Renal cortical epithelial cell (primary cell): ENCODE data around the gene ZNF281. TPM values are rescaled to one million over a fixed set of nuclear protein-coding genes. Genes with fewer than 3 reads are reported as not detected.
A peak's percentile ranks its signal among the peaks of the same experiment; 100 is the strongest.

Experiments
- DNase-seq: peaks from one replicate; pipeline ENCODE4 v3.0.0-alpha.2; 2011; ENCODE audit warnings: low read depth
- total RNA-seq: library from RNA; depleted of rRNA; stranded (reverse); fragments of >200 nt; gene quantifications from 2 replicates; pipeline ENCODE4 v1.2.3, GENCODE V29; 2014

ZNF281 gene
- total RNA-seq, 1 donor from 2014 or later: 38.0 TPM

DNA sequence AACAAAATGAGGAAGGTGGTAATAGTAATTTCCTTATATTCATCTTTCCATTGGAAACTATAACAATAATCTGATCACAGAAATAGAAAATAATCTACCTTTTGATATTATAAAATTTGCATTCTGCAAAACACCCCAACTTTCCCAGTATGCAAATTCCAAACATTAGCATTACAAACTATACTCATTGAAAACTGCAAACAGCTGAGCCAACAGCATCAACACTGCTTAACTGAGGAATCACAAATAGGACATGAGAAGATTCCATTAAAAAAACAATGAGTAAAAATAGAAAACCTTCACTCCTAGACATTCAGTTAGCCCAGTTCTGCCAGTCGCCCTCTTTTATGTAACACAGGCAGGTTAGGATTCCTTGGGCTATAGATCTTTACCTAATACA lies 18.1 kb downstream of the ZNF281 start:
- no peak for DNase-seq

DNA sequence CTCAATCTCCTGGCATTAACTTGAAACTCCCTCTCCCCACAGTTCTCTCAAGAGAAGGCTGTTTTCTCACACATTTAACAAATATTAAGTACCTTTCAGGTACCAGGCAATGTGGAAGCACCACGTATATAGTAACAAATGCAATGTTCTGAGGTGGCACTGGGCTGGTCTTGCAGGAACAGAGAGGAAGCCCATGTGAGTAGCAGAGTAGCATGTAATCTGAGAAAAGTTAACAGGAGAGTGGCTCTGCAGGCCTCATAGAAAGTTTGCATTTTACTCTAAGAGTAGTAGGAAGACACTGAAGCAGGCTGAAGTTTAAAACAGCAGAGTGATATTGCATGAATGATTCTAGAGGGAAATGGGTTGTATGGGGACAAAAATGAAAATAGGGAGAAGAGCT lies 21.0 kb downstream of the ZNF281 start:
- DNase-seq: no peak

DNA sequence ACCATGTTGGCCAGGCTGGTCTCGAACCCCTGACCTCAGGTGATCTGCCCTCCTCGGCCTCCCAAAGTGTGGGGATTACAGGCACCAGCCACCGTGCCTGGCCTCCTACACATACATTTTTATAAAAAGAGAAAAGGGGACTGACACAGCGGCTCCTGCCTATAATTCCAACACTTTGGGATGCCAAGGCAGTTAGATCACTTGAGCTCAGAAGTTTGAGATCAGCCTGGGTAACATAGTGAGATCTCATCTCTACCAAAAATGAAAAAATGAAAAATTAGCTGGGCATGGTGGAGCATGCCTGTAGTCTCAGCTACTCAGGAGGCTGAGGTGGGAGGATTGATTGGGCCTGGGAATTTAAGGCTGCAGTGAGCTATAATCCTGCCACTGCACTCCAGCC lies 23.4 kb downstream of the ZNF281 start:
- DNase-seq: no peak

DNA sequence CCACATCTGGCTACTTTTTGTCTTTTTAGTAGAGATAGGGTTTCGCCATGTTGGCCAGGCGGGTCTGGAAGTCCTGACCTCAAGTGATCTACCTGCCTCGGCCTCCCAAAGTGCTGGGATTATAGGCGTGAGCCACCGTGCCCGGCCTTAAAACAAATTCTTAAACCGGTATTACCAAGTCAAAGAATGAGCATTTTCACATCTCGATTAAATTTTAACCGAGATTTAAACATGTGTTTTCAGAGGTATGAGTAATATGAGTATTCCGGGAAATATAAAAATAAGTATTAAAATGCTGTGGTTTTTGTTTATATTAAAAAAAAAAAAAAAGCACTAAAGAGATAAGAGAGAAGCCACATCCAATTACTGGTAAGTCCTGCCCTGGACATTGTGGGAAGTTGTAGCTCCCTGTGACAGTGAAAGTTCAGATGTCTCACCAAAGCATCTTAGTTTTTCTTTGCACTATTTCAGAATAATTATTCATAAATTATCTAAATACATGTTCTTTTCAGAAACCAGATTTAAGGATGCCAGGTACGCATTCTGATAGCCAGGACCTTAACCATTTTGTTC lies 24.9 kb downstream of the ZNF281 start:
- DNase-seq: no peak

DNA sequence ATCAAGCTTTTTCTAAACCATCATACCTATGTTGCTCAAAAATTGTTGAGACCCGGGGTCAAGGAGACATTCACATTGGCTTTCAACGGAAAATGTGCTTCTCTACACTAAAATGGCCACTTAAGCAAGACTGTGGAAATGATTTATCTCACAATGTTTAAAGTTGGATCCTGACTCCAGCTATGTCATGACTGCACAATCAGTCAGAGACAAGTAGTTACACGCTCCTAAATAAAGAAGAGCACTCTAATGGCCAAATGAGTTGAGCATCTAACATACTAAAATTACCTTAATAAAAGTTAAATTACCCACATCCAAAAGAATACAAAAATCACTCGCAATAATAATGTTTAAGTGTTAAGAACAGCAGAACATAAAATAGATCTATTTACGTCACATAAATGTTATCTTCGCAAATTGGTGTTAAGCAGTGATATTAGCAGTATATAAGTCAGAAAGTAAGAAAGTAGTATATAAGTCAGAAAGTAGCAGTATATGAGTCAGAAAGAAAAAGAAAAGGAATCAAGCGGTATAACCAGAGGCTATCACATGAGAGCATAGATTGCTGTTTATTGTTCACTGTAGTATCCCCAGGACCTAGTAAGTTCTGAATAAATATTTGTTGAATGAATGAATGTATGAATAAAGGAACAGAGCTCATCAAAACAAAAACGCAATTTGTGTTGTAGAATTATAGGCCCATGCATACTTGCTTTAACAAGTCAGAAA lies 28.4 kb downstream of the ZNF281 start:
- no peak for DNase-seq

DNA sequence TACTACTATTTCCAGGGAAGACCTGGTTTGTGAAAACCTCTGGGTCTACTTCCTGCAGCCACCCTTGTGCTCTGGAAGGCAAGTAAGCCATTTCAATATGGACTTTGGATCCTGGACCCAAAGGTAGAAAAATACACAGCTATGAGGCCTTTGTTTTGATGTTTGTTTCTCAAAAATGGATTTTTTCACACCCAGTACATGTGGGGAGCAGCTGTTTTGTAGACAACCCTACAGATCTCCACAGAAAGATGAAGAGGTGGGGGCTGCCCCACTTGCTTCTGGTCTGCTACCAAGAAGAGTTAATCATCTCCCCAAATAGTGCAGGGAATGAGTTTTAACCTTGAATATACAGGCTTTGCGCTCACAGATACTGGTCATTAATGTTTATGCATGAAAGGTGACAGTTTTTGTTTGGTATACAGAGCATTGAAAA lies 29.2 kb downstream of the ZNF281 start:
- no peak for DNase-seq

DNA sequence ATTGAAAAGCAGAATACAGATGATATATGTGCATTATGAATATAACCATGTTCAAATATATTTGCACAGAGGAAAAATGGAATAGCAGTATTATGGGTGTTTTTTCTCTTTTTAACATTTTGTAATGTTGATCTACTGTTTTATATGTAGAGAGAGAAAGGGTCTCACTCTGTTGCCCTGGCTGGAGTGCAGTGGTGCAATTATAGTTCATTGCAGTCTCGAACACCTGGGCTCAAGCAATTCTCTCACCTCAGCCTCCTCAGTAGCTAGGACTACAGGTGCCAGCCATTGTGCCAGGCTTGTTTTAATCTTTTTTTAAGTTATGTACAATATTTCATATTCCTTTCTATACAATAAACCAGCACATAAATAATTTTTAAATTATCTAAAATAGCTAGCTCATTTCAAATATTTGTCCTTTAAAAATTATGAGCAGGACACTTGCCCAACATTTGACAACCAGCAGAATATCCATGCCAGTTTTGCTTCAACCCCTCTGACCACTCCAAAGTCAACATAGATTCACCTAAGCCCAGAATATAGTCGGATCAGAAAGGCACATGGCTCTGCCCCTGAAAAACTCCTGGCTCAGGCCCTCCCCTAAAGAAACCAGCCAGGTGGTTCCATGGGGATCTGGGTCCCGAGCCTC lies 29.8 kb downstream of the ZNF281 start:
- DNase-seq: no peak

DNA sequence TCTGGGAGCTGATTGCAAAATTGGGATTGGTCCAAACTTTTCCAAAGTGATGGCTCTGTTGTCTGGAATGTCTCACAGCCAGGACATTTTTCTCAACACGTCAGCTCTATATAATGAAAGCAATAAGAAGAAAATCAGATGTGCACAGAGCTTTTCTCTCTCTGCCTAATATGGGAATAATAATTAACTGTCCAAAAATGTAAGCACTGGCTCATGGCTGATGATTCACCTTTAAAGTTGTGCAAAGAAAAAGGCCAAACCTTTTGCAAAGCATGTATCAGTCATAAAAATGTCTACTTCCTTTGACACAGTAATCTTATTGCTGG lies 30.4 kb downstream of the ZNF281 start:
- peak; percentile 93 for DNase-seq

DNA sequence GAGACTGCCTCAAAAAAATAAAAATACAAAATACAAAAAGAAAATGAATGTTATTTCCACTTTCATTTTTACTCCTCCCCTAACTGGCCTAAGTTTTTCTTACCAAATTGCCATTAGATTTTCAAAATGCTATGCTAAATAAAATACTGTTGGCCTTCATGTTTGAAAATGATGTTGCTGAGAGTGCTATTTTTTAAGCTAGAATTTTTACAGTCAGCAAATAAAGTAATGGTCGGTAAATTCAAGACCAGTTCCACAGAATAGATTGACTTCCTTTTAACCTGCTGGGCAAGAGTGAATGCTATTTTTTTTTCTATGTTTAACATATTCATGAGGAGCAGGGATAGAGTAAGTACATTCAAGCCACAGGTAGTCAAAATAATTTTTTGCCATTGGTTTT lies 31.7 kb downstream of the ZNF281 start:
- DNase-seq: no peak

DNA sequence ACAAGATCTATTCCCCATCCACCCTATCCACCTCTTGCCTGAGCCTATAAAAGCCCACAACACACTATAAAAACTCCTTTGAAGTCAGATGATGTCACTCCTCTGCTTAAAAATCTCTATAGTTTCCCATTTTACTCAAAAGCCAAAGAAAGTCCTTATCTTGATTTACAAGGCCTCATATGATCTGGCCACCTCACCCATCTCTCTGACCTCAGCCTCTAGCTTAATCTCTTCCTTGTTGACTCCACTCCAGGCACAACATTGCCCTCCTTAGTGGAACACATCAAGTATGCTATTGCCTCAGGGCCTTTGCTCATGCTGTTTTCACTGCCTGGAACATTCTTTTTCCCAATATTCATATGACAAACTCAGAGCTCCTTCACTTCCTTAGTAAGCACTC lies 33.3 kb downstream of the ZNF281 start:
- DNase-seq: peak; percentile 22

DNA sequence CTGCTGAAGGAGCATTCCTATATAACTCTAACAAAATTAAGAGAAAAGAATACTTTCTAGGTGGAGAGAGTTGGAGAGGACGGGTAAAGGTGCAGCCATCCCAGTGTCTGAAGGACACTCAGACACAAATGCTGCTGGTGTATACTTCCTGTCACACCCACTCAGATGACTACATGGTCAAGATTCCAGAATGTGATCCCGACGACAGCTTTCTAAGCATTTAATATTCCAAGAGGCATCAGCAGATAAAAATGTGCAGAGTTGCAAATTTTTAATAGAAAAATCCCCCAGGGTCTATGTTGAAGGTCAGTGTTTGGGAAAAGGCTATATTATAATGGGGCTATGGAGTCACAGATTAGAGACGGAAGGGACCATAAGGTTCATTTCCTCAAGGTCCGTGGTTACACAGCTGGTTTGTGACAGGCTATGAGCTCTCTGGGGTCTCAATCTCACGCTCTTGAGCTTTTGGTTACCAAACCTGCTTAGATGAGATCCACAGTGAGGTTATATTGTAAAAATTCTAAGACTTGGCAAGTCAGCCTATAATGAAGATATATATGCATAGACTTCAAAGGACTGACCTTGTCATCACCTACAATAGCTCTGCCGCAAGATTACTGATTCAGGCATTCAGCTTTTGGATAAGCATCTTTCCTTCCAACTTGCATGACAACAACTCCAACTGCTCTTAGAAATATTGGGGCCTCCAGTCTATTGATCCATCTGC lies 35.1 kb downstream of the ZNF281 start:
- peak; percentile 31 for DNase-seq

DNA sequence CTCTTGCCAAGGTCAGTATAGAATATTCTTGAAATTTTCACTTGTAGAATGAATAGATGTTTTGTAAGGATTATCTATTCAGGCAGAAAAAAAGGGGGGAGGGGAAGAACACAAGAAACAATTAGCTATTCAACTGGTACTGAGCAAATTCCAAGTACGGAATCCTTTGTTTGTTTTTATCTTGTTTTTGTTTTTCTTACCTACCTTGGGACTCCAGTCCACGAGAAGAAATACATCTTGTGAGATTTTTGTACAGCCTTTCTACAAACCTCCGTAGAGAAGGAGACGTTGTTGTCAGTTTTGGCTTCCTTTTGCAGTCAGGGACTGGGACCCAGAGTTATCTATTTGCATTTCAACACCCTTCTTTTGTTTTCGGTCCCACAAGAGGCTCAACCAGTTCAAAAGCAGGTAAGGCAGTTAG lies 36.0 kb downstream of the ZNF281 start:
- peak; percentile 49 for DNase-seq

DNA sequence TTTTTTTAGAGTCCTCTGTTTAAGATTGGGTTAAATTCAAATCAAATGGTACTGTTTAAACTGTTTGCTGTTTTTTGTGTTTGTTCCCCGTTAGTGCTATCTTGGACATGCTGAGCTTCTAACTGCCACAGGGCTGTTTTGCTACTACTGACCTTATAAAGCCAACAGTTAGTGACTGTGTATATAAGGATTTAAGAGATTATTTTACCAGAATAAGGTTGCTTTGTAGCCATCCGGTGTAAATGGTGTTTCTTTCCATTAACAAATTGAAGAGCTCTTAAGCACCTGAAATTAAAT lies 37.0 kb downstream of the ZNF281 start:
- no peak for DNase-seq

DNA sequence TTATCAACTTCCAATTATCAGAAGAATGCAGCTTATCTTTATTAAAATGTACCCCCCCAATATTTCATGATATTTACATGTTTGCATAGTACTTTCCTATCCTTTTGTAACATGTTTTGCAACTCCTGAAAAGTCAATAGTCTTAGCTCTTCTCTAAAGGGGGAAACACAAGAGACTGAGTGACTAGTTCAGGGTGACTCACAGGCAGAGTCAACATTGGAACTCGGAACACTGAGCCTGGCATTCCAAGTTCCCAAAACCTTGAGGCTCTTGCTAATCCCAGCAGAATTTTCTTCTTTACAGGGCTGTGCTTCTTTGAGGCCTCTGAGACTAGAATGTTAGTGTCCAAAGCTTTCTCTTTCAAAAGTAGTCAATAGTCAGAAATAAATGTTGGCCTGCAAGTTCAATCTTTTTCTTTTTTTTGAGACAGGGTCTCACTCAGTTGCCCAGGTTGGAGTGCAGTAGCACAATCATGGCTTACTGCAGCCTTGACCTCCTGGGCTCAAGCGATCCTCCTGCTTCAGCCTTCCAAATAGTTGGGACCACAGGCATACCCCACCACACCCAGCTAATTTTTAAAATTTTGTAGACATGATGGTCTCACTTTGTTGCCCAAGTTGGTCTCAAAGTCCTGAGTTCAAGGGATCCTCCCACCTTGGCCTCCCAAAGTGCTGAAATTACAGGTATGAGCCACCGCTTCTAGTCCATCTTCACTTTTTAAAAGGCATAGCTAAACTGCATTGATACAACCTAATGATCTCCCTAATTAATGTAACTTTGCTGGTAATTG lies 37.5 kb downstream of the ZNF281 start:
- peak; percentile 93 for DNase-seq

DNA sequence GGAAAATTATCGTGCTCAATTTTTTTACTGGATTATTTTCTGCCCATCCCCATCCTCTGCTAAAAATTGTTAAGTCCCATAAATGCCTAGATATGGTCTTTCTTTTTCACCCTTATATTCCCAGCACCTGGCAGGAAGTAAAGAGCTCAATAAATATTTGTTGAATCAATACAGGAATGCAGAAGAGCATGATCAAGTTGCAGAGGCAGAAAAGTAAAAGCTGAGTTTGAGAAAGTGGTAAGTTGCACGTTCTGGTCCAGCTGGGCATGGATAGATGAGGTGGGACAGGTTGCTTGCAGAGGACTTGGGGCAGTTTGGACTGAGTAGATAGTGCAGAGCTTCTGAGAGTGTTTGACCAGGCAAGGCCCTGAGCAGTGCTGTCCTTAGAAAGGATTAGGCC lies 40.1 kb downstream of the ZNF281 start:
- no peak for DNase-seq

DNA sequence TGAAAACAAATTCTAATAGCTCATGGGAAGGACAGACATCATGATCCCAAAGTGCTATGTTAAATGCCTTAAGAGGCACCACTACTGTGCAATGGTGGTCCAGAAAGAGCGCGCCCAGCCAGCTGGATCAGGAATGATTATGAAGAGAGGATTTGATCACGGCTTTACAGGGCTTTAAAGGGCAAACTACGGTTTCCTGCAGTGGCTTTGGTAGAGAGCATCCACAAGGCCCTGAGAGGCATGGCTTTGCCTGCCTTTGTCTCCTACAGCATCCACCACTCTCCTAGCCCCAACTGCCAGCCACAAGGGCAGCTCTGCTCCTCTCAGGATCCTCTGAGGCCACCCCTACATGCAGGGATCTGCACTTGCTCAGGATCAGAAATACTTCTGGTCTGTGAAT lies 40.7 kb downstream of the ZNF281 start:
- DNase-seq: no peak

DNA sequence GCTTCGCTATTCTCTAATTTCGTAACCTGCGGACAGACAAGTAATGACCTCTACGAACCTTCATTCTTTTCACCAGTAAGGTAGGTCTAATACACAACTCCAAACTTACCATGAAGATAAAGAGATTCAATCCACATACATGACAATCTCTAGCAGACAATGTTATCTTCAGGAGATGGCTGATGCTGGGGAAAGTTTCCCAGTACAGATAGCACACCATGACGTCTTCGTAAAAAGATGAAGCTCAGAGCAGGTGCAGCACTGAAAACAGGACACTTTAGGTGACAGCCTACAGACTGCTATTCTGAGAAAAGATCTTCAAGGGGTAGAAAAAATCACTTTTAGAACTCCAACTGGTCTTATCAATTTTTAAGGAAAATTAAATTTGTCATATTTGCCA lies 41.3 kb downstream of the ZNF281 start:
- no peak for DNase-seq

DNA sequence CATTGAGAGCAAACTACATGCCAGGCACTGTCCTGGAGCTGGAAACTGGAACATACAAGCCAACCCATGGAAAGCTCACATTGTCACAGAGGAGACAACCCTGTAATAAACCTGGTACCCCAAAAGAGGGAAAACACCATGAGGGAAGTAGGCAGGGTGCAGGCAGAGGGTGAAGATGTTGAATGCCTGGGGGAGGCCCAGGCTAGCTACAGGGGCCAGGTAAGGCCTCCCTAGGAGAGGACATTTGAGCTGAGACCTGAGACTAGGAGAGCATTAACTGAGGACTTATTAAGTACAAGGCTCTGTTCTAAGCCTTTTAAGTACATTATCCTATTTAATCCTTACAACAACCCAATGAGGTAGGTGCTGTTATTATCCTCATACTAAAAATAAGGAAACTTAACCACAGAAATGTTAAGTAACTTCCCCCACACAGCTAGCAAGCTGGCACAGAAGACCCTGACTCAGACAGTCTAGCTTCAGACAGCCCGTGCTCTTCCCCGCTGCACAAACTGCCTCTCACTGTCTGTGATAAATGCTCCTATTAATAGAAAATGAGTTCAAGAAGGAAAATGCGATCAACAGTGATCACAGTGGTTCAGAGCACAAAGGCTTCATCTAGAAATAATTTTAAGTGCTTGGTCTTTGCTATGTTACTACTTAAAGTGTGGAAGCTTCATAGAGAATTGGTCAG lies 41.8 kb downstream of the ZNF281 start:
- peak; percentile 46 for DNase-seq

DNA sequence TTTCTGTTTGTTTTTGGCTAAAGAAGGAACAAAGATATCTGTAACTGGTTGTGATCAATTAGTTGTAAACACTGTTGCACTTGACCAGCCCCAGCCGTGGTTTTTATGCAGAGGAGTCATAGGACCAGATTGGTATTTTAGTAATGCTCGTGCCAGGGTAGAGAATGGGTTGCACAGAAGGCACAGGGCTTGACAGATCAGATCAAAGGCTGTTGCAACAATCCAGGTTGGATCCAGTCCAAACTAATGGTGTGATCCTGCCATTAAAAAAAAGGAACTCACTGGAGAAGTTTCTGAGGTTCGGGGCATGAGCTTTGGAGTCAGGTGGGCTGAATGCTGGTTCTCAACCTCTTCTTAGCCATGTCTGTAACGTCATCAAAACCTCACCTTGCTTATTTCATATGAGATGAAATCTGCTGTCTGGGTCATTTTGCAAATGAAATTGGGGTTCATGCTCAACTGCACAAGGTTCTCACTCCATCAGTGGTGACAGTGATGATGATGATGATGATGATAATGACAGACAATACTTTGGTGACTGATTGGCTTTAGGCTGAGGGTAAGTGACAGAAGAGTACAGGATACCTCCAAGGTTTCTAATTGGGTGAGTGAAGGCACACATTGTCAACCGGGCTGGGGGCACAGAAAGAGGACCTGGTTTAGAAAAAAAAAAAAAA lies 43.1 kb downstream of the ZNF281 start:
- DNase-seq: peak; percentile 89

DNA sequence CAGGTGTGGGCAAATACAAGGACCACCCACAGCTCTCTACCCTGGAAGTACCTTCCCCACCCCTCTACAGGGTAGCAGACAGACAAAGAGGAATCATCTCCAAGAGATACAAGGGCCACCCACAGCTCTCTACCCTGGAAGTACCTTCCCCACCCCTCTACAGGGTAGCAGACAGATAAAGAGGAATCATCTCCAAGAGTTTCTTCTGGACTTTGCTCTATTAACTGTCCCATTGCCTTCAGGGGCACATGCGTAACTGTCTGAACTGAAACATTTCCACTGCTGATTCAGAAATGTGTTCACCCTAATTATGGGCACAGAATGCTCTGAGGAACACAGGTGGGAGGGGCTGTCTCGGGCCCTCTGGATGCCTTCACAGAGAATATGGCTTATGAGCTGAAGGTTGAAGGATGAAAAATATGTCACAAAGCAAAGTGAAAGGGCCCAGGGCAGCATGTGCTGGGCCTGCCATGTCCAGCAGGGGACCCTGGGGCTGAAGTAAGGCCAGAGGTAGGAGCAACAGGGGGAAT lies 43.9 kb downstream of the ZNF281 start:
- DNase-seq: peak; percentile 42

DNA sequence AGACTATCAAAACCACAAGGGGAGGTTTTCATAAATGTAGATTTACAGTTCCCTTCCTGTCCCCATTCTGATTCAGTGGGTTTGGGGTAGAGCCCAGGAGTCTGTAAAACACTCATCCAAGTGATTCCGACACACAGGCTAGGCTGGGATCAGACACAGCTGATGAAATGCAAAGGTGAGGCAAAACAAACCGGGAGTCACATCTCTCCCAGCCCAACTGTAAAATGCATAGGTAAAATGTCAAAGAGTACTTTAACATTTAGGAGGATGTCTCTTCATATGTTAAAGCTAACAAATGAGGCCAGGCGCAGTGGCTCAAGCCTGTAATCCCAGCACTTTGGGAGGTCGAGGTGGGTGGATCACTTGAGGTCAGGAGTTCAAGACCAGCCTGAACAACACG lies 45.0 kb downstream of the ZNF281 start:
- peak; percentile 45 for DNase-seq
